Measurements from ENCODE around the gene MTOR.

Gene MTOR

GRCh38 chr1:11153184-11153583 lies 109.2 kb downstream of the MTOR start:
- in situ Hi-C loops (cut with HindIII; ENCODE audit: low sequenced_read_pairs), result no loop called here

- in situ Hi-C loops (cut with HindIII; ENCODE audit: low sequenced_read_pairs), result no loop called here
Observed at GRCh38 chr1:11152755-11153154, 109.6 kb downstream of the MTOR start.

- in situ Hi-C loops (cut with HindIII; ENCODE audit: low sequenced_read_pairs), result no loop called here
Observed at GRCh38 chr1:11151826-11152612, 110.3 kb downstream of the MTOR start.

DNA sequence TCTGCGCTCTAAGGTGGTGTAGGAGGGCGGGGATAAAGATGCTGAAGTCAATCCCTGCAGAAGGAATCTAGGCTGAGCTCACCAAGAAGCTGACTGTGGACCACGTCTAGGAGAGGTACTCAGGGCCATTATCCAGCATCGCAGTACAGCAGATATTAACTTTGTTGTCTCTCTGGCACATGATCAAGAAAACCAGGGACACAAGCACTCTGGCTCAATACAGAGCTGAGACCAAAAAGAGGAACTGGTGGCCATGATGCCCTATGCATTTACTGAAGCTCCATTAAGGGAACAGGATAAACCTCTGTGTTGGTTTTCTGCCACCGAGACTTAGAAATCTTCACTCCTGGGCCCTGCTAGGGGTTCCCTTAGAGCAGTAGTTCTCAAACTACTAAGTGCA lies 111.2 kb downstream of the MTOR start:
- in situ Hi-C loops (cut with HindIII; ENCODE audit: low sequenced_read_pairs), result no loop called here

DNA sequence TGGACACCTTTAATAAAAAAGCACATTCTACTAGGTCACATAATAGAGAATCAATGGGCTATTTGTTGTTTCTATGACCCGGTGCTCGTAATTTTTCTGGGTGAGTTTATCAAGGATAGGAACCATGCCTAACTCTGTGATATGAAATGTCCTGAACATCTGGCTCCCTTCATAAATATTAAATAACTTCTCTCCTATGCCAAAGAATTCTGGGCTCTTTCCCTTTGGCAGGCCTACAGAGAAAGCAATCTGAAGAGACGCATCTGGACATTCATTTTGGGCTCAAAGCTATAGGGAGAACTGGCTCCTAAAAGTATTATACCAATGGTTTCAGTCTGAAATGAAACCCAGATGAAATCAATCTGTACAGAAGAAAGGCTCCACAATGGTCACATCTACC lies 112.0 kb downstream of the MTOR start:
- in situ Hi-C loops (cut with HindIII; ENCODE audit: low sequenced_read_pairs), result no loop called here

DNA sequence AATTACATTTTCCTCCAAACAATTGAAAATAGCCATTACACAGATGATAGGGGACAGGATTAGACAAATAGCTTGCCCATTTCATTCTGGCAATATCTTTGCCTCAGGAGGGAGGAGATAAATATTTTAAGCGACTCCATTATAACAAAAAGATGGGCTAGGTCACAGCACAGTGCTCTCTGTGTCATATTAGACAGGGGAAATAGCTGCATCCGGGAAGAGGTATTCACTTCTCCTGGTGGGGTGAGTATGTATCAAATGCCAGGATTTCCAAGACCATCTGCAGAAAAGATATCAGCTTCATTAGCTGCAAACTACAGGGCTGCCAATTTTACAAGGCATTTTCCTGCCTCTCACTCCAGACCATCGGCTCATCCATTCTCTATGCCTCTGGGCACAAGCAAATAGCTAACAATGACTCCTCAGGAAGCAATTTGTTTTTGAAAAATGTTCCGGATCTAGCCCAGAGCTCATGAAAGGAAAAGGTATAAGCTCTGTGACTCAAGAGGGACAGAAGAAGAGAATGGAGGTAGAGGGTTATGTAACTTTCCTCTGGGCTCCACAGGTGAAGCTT lies 115.1 kb downstream of the MTOR start:
- in situ Hi-C loops (cut with HindIII; ENCODE audit: low sequenced_read_pairs), result no loop called here

GRCh38 chr1:11145741-11146140 lies 116.6 kb downstream of the MTOR start:
- in situ Hi-C loops (cut with HindIII; ENCODE audit: low sequenced_read_pairs), result no loop called here

DNA sequence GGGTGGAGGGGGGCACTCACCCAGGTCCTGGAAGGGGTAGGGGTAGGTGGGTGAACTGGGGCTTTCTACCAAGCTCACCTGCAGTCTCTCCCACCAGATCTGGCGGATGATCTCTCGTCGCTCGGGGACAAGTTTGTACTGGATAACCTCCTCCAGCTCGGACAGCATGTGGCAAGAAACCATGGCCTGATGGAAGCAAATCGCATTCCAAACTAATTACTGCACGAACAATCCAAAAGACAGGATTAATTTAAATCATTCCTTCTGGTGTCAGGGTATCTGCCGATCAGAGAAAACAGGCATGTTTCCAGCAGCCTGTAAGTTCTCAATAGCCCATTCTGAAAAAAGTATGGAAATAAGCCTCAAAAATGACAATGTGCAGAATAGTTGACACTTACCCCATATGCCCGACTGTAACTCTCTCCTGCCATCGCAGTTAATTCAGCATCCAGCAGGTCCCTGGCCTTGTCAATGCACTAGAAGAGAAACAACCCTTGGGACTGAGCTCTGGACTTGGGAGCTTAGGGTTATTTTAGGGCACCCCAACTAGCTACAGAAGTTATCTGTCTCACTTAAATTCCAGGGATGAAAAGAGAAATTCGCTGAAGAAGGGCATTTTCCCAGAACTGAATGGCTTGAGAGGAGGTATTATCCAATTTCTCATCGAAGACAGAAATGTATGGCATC lies 117.6 kb downstream of the MTOR start:
- in situ Hi-C loops (cut with HindIII; ENCODE audit: low sequenced_read_pairs), result no loop called here

DNA sequence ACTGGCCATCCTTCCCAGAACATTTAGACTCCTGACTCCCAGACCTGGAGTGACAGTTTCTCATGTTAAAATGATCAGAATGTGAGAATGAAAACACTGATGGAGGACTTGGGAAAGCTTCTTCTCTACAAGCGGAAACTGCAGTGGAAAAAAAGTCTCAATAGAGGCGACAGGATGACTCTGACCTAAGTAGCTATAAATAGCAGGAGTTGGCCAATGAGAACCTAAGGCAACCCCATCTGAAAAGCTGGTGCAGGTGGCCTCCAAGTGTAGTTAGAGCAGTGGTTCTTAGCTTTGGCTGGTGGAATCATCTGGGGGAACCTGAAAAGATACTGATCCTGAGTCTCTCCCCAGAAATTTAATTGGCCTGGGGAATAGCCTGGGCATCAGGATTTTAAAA lies 118.4 kb downstream of the MTOR start:
- in situ Hi-C loops (cut with HindIII; ENCODE audit: low sequenced_read_pairs), result no loop called here

GRCh38 chr1:11143401-11143800 lies 119.0 kb downstream of the MTOR start:
- in situ Hi-C loops (cut with HindIII; ENCODE audit: low sequenced_read_pairs), result no loop called here

- in situ Hi-C loops (cut with HindIII; ENCODE audit: low sequenced_read_pairs), result no loop called here
Observed at GRCh38 chr1:11142618-11143391, 119.5 kb downstream of the MTOR start.

DNA sequence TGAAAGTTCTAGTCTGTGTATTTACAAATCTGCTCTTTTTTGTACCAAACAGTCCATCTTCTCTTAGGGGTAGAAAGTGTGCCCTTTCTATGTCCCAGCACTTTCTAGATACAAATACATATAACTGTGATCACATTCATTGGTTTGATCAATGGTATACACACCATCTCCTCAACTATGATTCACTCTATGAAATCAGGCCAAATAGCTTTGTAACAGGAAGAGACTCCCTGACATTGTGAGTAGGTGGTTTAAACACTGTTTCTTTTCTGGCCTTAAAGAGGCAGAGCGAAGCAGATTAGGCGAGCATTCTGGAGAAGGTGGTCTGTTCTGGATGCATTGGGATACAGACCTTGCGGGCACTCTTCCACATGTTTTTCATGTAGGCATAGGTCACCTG lies 123.4 kb downstream of the MTOR start:
- in situ Hi-C loops (cut with HindIII; ENCODE audit: low sequenced_read_pairs), result no loop called here

- in situ Hi-C loops (cut with HindIII; ENCODE audit: low sequenced_read_pairs), result no loop called here
Observed at GRCh38 chr1:11138029-11138428, 124.3 kb downstream of the MTOR start.

GRCh38 chr1:11134898-11135266 lies 127.5 kb downstream of the MTOR start:
- in situ Hi-C loops (cut with HindIII; ENCODE audit: low sequenced_read_pairs), result no loop called here

DNA sequence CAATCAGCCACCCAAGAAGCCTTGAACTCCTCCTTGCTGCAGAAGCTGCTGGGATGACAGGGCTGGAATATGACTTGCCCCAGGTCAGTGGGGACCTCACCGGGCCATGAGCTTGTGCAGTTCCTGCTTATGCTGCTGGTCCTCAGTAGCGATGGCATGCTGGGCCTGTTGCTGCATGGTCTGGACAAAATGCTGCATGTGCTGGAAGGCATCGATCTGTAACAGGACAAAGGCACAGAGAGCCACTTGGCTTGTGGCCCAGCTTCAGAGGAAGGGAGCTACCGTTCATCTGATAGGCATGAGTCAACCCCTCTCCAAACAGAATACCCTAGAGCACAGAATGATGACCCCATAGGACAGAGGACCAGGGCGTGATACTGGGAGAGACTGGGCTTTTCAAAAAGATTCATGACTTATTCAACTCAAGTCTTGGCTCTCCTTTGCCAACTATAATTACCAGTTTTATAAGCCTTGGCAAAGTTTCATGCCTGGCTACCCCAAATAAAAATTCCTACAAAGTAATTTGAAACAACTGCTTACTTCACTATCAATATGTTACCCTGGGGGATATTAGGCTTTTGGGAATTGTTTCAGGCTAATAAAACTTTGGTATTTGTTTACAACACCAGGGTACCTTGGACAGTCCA lies 128.0 kb downstream of the MTOR start:
- in situ Hi-C loops (cut with HindIII; ENCODE audit: low sequenced_read_pairs), result no loop called here

DNA sequence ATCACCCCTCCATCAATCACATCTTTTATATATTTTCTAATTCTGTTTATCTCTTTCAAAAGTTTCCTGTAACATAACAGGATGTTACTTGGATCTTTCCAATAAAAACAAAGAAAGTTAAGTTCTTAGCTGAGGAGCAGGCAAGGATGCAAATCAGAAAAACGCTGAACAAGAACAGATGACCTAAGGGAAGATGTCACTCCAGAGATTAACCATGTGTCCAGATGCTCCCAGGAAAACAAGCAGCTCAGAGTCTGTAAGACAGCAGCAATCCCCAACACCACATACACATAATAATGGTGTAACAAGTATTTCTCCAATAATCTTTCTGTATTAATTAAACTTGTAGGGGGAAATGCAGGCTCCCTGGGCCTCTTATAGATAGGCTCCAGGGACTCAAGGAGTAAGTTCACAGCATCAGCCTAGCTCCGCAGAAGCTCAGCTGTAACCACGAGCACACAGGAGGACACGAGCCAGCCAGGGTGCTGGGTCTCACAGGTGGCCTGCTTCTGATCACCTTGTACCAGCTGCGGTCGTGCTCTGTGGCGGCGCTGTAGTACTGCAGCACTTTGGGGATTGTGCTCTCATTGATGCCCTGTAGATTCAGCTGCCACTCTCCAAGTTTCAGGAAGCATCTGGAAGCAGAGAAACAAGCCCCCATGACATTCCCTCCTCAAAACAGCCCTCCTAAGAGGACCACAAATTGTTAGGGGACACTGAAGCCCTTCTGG lies 129.6 kb downstream of the MTOR start:
- in situ Hi-C loops (cut with HindIII; ENCODE audit: low sequenced_read_pairs), result no loop called here

DNA sequence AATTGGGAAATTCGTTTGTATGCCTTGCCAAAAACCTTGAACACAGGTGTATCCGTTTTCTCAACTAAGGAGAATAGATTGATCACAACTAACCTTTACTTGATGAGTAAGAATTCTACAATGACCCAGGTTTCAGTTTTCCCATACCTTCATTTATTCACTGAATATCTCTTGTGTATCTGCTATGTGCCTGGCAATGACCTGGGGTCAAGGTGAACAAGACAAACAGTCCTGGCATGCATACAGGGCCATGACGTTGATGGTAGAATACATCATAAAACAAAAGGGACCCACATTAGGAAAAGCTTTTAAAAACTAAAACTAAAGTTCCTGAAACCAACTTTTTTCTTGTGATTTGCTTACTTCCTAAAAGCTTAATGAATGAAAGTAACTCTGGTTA lies 130.5 kb downstream of the MTOR start:
- in situ Hi-C loops (cut with HindIII; ENCODE audit: low sequenced_read_pairs), result no loop called here

DNA sequence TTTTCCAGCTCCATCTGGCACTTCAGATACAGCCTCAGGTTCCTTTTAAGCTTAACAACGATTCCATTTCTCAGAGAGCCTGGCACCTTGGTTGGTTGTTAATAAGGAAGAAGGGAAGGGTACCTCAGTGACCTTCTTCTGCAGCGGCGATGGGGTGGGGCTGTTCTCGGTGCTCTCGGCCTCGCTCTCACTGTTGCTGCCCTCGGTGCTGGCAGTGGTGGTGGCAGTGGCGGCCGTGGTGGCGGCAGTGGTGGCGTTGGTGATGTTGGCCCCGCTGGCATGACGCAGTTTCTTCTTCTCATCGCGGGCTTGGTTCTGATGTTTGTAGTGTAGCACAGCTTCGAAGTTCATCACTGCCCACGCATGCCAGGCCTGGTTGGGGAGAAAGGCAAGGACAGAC lies 131.9 kb downstream of the MTOR start:
- in situ Hi-C loops (cut with HindIII; ENCODE audit: low sequenced_read_pairs), result no loop called here

GRCh38 chr1:11129649-11130390 lies 132.5 kb downstream of the MTOR start:
- in situ Hi-C loops (cut with HindIII; ENCODE audit: low sequenced_read_pairs), result no loop called here

DNA sequence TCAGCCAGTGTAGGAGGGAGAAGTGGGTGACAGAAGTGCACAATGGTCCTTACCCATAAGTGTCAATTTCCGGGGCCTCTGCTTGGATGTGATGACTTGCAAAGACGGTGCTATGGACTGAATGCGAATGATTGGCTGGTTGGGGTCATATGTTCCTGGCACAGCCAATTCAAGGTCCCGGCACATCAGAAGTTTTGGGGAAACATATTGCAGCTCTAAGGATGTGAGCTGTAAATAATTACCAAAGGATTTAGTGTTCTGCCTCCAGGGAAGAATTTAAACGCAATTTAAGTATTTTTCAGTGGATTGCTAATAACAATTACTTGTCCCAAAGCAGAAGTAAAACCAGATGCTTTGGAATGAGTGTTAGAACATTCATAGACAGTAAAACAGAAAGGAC lies 135.8 kb downstream of the MTOR start:
- in situ Hi-C loops (cut with HindIII; ENCODE audit: low sequenced_read_pairs), result no loop called here
